IMR-90 (cell line): ENCODE results near the gene TRIP4. TPM values are rescaled to one million over a fixed set of nuclear protein-coding genes. Genes with fewer than 3 reads are reported as not detected.

Experiments used
- ATAC-seq: fragments of 200-7000 bp; cut with Tn5 transposase; 2 replicates; pipeline ENCODE4 v1.9.1; 2020; ENCODE audit warnings: low read depth, mild to moderate bottlenecking, moderate library complexity
- BruUV-seq: library from RNA; stranded (reverse); fragments of 400-500 nt; replicated peaks from 2 replicates; lab custom pipeline; 2021; lab: Mats Ljungman, UMichigan
- CTCF ChIA-PET: fragments of 300-600 bp; formaldehyde crosslinking; extraction: SDS; loops from one replicate; lab custom pipeline; 2021; ENCODE audit warnings: antibody characterized with exemption; lab: Yijun Ruan, JAX
- POLR2A ChIA-PET: fragments of 300-600 bp; sonication (Branson Sonifier 250); formaldehyde crosslinking; loops from one replicate; lab custom pipeline; 2022; ENCODE audit warnings: antibody characterized with exemption; ENCODE audit not compliant: unreplicated experiment; lab: Charles Lee
- DNase-seq: peaks from one replicate; pipeline ENCODE4 v3.0.0; 2013
- H2AFZ ChIP-seq: replicated peaks from 2 replicates; pipeline ENCODE3; 2013; ENCODE audit warnings: low read length, mild to moderate bottlenecking; ENCODE audit not compliant: poor library complexity
- H2AK5ac ChIP-seq: 2 replicates; pipeline ENCODE4 v1.6.1; 2013; ENCODE audit warnings: low read depth, low read length, inconsistent platforms
- H2AK9ac ChIP-seq: replicated peaks from 2 replicates; pipeline ENCODE3; 2013; ENCODE audit warnings: mild to moderate bottlenecking, low read depth, low read length, moderate library complexity; ENCODE audit not compliant: poor library complexity
- H2BK120ac ChIP-seq: 2 replicates; pipeline ENCODE4 v1.6.1; 2013; ENCODE audit warnings: low read depth, low read length, inconsistent platforms
- H2BK15ac ChIP-seq: 3 replicates; pipeline ENCODE4 v1.6.1; 2013; ENCODE audit warnings: low read depth, low read length, inconsistent platforms
- H2BK20ac ChIP-seq: 2 replicates; pipeline ENCODE4 v1.6.1; 2013; ENCODE audit warnings: low read depth, mild to moderate bottlenecking, inconsistent platforms, low read length, moderate library complexity
- H2BK5ac ChIP-seq: 2 replicates; pipeline ENCODE4 v1.6.1; 2013; ENCODE audit warnings: mild to moderate bottlenecking, low read depth, low read length, inconsistent platforms; ENCODE audit not compliant: poor library complexity, severe bottlenecking
- H3K14ac ChIP-seq: replicated peaks from 2 replicates; pipeline ENCODE4 v1.6.1; 2013; ENCODE audit warnings: low read depth, low read length, inconsistent platforms
- H3K18ac ChIP-seq: 2 replicates; pipeline ENCODE4 v1.6.1; 2013; ENCODE audit warnings: low read depth, low read length, control low read depth
- H3K23ac ChIP-seq: 2 replicates; pipeline ENCODE4 v1.6.1; 2013; ENCODE audit warnings: low read depth, low read length, inconsistent platforms
- H3K27ac ChIP-seq: 2 replicates; pipeline ENCODE4 v1.5.1; 2013; ENCODE audit warnings: mild to moderate bottlenecking, control low read depth, low read length; ENCODE audit not compliant: insufficient read depth
- H3K27me3 ChIP-seq: 2 replicates; pipeline ENCODE4 v1.6.1; 2013; ENCODE audit warnings: low read length; ENCODE audit not compliant: control insufficient read depth, insufficient read depth
- H3K36me3 ChIP-seq: 2 replicates; pipeline ENCODE4 v1.6.1; 2013; ENCODE audit warnings: low read length, mixed read lengths; ENCODE audit not compliant: control insufficient read depth, insufficient read depth
- H3K4ac ChIP-seq: 2 replicates; pipeline ENCODE4 v1.6.1; 2013; ENCODE audit warnings: low read depth, low read length, inconsistent platforms
- H3K4me1 ChIP-seq: 2 replicates; pipeline ENCODE4 v1.6.1; 2013; ENCODE audit warnings: low read length, mixed read lengths; ENCODE audit not compliant: control insufficient read depth, insufficient read depth
- H3K4me2 ChIP-seq: 2 replicates; pipeline ENCODE4 v1.6.1; 2013; ENCODE audit warnings: low read depth, mild to moderate bottlenecking, control low read depth, low read length, moderate library complexity
- H3K4me3 ChIP-seq: 2 replicates; pipeline ENCODE4 v1.5.1; 2013; ENCODE audit warnings: low read depth, mild to moderate bottlenecking, control low read depth, low read length, moderate library complexity; ENCODE audit not compliant: insufficient read depth
- H3K56ac ChIP-seq: 2 replicates; pipeline ENCODE4 v1.6.1; 2013; ENCODE audit warnings: low read length, inconsistent platforms; ENCODE audit not compliant: insufficient read depth; ENCODE audit errors: extremely low read depth
- H3K79me1 ChIP-seq, 2 experiments: 2 replicates each; pipeline ENCODE4 v1.6.1; 2013; ENCODE audit warnings: low read length in 2 of 2, inconsistent platforms in 1 of 2, low read depth in 1 of 2
- H3K9ac ChIP-seq: 2 replicates; pipeline ENCODE4 v1.6.1; 2013; ENCODE audit warnings: low read depth, low read length, control low read depth
- H3K9me1 ChIP-seq: 2 replicates; pipeline ENCODE4 v1.6.1; 2013; ENCODE audit warnings: low read length, inconsistent platforms; ENCODE audit not compliant: insufficient read depth
- H3K9me3 ChIP-seq: 2 replicates; pipeline ENCODE4 v1.6.1; 2013; ENCODE audit warnings: low read length; ENCODE audit not compliant: control insufficient read depth, insufficient read depth
- H4K20me1 ChIP-seq: 2 replicates; pipeline ENCODE4 v1.6.1; 2013; ENCODE audit warnings: low read length, inconsistent platforms; ENCODE audit not compliant: insufficient read depth
- H4K5ac ChIP-seq: 2 replicates; pipeline ENCODE4 v1.6.1; 2013; ENCODE audit warnings: mild to moderate bottlenecking, low read depth, low read length, control low read depth
- H4K8ac ChIP-seq, 2 experiments: 2 replicates each; pipeline ENCODE4 v1.6.1; 2013; ENCODE audit warnings: low read depth in 2 of 2, low read length in 2 of 2, control low read depth in 1 of 2, inconsistent platforms in 1 of 2
- H4K91ac ChIP-seq: 2 replicates; pipeline ENCODE4 v1.6.1; 2013; ENCODE audit warnings: low read depth, low read length, inconsistent platforms; ENCODE audit not compliant: insufficient read depth
- FOS ChIP-seq: fragments of 150-350 bp; IDR thresholded peaks from 2 replicates; pipeline ENCODE4 v1.6.1; 2016; ENCODE audit warnings: low read depth, low read length
- NFE2L2 ChIP-seq: fragments of 150-350 bp; IDR thresholded peaks from 2 replicates; pipeline ENCODE4 v1.6.1; 2016; ENCODE audit warnings: low read depth, mild to moderate bottlenecking, low read length
- SMC3 ChIP-seq: fragments of 150-350 bp; IDR thresholded peaks from 2 replicates; pipeline ENCODE4 v1.6.1; 2016; ENCODE audit warnings: low read depth, mild to moderate bottlenecking, antibody characterized with exemption, low read length, moderate library complexity
- WGBS, 2 experiments: methylation state at CpG; one replicate each; pipeline versions ENCODE4 v1.1.5 to v1.1.7; 2013; ENCODE audit warnings: missing lambda C conversion rate in 2 of 2; ENCODE audit not compliant: insufficient read length in 1 of 2; ENCODE audit errors: extremely low coverage in 2 of 2; 5-methylcytosine and 5-hydroxymethylcytosine counted together
- dilution Hi-C: fragments of 300-500 bp; cut with HindIII; formaldehyde crosslinking; loops from one replicate; pipeline ENCODE4 v1.14.3; 2018; ENCODE audit warnings: low sequenced_read_pairs; ENCODE audit not compliant: unreplicated experiment
- in situ Hi-C: fragments of 300-500 bp; cut with MboI; formaldehyde crosslinking; loops from 3 replicates; pipeline ENCODE4 v1.14.3; 2019; ENCODE audit warnings: low sequenced_read_pairs, inconsistent platforms, mixed read lengths
- intact Hi-C: fragments of 100-400 bp; cut with micrococcal nuclease; formaldehyde crosslinking; loops from 2 replicates; pipeline ENCODE4 v1.10.0; 2022
- polyA plus RNA-seq, 3 experiments: library from polyadenylated mRNA; depleted of rRNA; stranded (reverse); fragments of >200 nt; gene quantifications; 2 replicates each; pipeline ENCODE4 v1.2.3, GENCODE V29; 2012; ENCODE audit warnings: low replicate concordance in 1 of 3
- total RNA-seq: library from RNA; depleted of rRNA; stranded (reverse); fragments of >200 nt; gene quantifications from 2 replicates; pipeline ENCODE4 v1.2.3, GENCODE V29; 2012

Gene TRIP4
- total and polyA plus RNA-seq, 2 of the 4 experiments (the other 2 are of a cell fraction) = 13.1 to 19.4 TPM

DNA sequence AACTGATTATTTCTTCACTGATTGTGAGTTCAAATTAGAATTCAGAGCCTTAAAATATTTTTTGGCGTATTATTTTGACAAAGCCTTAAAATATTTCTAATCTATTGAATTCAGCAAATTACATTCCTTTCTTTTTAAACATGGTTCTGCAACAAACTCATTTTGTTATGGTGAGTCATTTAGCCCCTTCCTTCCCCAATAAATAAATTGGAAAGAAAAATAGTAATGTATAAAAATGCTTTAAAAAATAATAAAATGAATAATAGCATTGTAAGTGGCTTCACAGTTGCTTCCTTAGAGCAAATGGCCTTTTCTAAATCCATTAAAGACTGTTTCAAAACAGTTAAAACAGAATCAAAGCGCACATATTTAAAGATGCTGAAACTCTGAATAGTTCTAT lies 43.8 kb upstream of the TRIP4 start:
- Histone ChIP-seq H4K8ac (no peak overlapping the region), H2AK5ac (no peak overlapping the region), H3K18ac (0 out of 2 replicates have a peak overlapping the region, but pooled peaks have one; percentile 6), H3K4me3 (no peak overlapping the region), H2AFZ (no peak overlapping the region), H2AK9ac (no peak overlapping the region), H2BK120ac (no peak overlapping the region), H2BK5ac (peak overlapping the region; percentile 77), H3K56ac (no peak overlapping the region), H2BK15ac (no peak overlapping the region), H3K4me2 (peak overlapping the region; percentile 19; the same call in 1 of the 2 replicates), H3K9ac (no peak overlapping the region), H4K20me1 (peaks cover 10% of the 10 kb centered on the region; the same call in 1 of the 2 replicates), H3K36me3 (peaks cover 4% of the 10 kb centered on the region; the same call in 1 of the 2 replicates), H3K4ac (no peak overlapping the region), H2BK20ac (no peak overlapping the region), H4K91ac (no peak overlapping the region), H3K4me1 (peaks cover 8% of the 10 kb centered on the region), H3K9me3 (no peaks in the 10 kb centered on the region), H3K9me1 (0 out of 2 replicates have a peak, but pooled peaks cover 2% of the 10 kb centered on the region), H3K27me3 (no peaks in the 10 kb centered on the region), H3K79me1 (peaks cover 20 to 57% of the 10 kb centered on the region in 2 experiments), H3K23ac (no peak overlapping the region), H4K5ac (no peak overlapping the region), H3K27ac (peak overlapping the region; percentile 44; the same call in 1 of the 2 replicates), H3K14ac (no peak overlapping the region)
- BruUV-seq = no TSS peak
- DNase-seq = peak; percentile 64
- dilution Hi-C loops (no loop called here), in situ Hi-C loops (no loop called here), intact Hi-C loops (loop anchor here (10.0 kb wide), 1 partner anchor 59 kb away; no protein-coding TSS in a partner anchor)
- no CpG with 5 or more reads among the region's 2 CpGs for WGBS, 2 experiments
- POLR2A ChIA-PET = no interaction called here
- TF ChIP-seq FOS (peak; percentile 6; the same call in 1 of the 2 replicates), NFE2L2 (no peak), SMC3 (no peak)
- peak; percentile 61; the same call in 1 of the 2 replicates for ATAC-seq
- CTCF ChIA-PET = no interaction called here
